ENCODE data around the gene ITM2C.

The ITM2C gene

DNA sequence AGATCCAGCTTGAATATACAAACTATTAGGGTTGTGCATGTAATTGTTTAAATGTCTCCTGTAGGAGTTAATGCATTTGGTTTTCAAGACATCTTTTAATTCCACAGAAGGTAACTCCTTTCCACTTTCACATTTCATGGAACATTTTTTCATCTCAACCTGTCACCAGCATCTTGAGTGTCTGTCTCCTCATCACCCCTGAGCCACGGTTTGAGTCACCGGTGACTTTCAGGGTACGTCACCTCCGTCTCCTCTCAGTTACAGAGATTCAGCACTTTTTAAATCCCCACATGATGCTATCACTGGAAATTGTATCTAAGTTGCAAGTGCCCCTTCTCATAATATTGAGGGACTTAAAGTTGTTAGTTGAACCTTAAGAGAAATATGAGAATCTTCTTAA is 35.0 kb downstream of the ITM2C start:
- TF ChIP-seq TEAD4 (IDR thresholded peaks at IDR 0.05) (no peak), ZBTB7A (IDR thresholded peaks at IDR 0.05; ENCODE audit: low read depth) (no peak), TCF12 (IDR thresholded peaks at IDR 0.05; ENCODE audit: low read depth) (no peak), TAF1 (IDR thresholded peaks at IDR 0.05; ENCODE audit: low read depth) (no peak), FOXM1 (IDR thresholded peaks at IDR 0.05; ENCODE audit: borderline replicate concordance, low read depth) (no peak), RAD21 (IDR thresholded peaks at IDR 0.05; ENCODE audit: low read depth) (no peak), CREB1 (IDR thresholded peaks at IDR 0.05; ENCODE audit: low read depth) (no peak), YY1 (IDR thresholded peaks at IDR 0.05; ENCODE audit: low read depth) (no peak)
- TF ChIP-seq, protein P1, sequence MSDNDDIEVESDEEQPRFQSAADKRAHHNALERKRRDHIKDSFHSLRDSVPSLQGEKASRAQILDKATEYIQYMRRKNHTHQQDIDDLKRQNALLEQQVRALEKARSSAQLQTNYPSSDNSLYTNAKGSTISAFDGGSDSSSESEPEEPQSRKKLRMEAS (IDR thresholded peaks at IDR 0.05): no peak
- TF ChIP-seq, protein P2, sequence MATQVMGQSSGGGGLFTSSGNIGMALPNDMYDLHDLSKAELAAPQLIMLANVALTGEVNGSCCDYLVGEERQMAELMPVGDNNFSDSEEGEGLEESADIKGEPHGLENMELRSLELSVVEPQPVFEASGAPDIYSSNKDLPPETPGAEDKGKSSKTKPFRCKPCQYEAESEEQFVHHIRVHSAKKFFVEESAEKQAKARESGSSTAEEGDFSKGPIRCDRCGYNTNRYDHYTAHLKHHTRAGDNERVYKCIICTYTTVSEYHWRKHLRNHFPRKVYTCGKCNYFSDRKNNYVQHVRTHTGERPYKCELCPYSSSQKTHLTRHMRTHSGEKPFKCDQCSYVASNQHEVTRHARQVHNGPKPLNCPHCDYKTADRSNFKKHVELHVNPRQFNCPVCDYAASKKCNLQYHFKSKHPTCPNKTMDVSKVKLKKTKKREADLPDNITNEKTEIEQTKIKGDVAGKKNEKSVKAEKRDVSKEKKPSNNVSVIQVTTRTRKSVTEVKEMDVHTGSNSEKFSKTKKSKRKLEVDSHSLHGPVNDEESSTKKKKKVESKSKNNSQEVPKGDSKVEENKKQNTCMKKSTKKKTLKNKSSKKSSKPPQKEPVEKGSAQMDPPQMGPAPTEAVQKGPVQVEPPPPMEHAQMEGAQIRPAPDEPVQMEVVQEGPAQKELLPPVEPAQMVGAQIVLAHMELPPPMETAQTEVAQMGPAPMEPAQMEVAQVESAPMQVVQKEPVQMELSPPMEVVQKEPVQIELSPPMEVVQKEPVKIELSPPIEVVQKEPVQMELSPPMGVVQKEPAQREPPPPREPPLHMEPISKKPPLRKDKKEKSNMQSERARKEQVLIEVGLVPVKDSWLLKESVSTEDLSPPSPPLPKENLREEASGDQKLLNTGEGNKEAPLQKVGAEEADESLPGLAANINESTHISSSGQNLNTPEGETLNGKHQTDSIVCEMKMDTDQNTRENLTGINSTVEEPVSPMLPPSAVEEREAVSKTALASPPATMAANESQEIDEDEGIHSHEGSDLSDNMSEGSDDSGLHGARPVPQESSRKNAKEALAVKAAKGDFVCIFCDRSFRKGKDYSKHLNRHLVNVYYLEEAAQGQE (IDR thresholded peaks at IDR 0.05; ENCODE audit: low read depth): no peak

DNA sequence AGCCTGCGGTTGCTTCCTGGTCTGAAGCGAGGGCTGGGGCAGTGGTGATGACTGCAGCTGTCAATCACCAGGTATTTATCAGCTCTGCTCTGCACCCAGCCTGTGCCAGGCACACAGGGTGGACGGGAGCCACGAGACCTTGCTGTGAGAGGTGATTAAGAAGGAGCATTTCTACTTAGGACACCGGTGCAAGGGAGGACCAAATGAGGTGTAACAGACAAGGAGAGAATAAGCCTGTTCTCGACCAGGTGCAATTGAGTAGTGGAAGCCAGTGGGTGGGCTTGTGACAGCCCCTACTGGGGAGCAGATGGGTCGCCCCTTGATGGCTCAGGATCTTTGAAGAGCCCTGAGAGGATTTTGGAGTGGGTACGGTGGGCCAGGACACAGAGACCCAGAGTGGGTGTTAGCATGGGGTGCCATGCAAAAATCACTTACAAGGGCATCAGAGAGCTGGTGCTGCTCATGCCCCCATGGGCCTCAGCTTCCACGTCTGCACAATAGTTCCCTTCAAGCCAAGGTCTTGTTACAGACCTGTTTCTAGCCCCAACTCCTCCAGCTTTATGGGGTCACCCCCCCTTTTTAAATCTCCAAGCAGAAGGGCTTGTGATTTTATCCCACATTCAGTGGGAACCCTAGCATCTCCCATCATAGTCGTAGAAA is 35.7 kb downstream of the ITM2C start:
- TF ChIP-seq, protein P3, sequence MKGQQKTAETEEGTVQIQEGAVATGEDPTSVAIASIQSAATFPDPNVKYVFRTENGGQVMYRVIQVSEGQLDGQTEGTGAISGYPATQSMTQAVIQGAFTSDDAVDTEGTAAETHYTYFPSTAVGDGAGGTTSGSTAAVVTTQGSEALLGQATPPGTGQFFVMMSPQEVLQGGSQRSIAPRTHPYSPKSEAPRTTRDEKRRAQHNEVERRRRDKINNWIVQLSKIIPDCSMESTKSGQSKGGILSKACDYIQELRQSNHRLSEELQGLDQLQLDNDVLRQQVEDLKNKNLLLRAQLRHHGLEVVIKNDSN (IDR thresholded peaks at IDR 0.05): no peak
- TF ChIP-seq YY1 (IDR thresholded peaks at IDR 0.05; ENCODE audit: low read depth): no peak
- TF ChIP-seq FOXM1 (IDR thresholded peaks at IDR 0.05; ENCODE audit: borderline replicate concordance, low read depth): no peak
- TF ChIP-seq, protein P1 (IDR thresholded peaks at IDR 0.05): no peak
- no peak for TF ChIP-seq EGR1 (IDR thresholded peaks at IDR 0.05)
- no peak for TF ChIP-seq CREB1 (IDR thresholded peaks at IDR 0.05; ENCODE audit: low read depth)
- TF ChIP-seq TEAD4 (IDR thresholded peaks at IDR 0.05): no peak
- TF ChIP-seq TAF1 (IDR thresholded peaks at IDR 0.05; ENCODE audit: low read depth): no peak
- TF ChIP-seq NFIC (IDR thresholded peaks at IDR 0.05): no peak
- TF ChIP-seq, protein P2 (IDR thresholded peaks at IDR 0.05; ENCODE audit: low read depth): no peak
- no peak for TF ChIP-seq CEBPB (IDR thresholded peaks at IDR 0.05)
- TF ChIP-seq EP300 (IDR thresholded peaks at IDR 0.05; ENCODE audit: borderline replicate concordance): no peak
- no peak for TF ChIP-seq RAD21 (IDR thresholded peaks at IDR 0.05; ENCODE audit: low read depth)

DNA sequence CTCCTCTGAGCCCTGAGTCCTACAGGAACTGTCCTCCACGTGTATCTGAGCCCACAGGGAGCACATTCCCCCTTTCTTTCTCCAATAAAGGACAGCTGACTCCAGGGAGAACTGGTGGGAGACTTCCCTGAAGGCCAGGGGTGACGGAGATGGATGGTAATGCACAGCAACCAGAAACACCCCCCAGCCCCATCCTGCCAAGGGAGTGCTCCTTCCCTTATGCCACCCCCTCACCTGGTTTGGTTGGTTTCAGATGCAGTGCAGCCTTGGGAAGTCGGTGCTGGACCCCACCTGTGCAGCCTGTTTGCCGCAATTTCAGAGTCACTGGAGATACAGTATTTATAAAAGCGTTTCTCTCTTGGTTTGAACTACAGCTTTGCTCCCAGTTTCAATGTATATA is 36.3 kb downstream of the ITM2C start:
- TF ChIP-seq TEAD4 (IDR thresholded peaks at IDR 0.05): no peak

DNA sequence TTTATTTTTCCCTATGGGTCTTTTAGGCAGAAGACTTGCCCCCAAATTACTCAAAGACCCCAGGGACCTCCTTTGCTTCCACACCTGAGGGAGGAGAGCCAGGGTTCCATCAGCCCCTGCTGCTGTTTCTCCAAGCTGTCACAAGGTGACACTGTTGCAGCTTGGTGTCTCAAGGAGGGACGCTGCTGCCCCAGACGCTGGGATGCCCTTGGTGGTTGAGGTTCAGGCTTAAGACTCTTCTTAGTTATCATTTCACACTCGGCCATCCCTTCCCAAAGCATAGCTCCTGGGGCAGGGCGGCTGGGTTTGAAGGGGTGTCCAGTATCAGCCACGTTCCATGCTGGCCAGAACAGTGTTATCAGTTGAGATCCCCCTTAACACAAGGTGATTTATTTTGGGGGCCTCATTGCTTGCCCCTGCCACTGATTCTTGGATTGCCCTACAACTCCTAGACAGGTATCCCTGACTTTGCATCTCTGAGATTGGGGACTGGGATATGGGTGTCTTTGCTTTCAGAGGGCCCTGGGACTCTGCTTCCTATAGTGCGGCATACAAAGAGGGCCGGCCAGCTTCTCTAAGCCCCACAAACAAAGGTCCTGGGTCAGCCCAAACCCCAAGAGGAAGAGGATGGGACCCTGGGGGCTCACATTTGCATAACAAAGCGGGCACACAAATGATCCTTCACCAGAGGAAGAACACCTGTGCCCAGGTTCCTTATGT is 37.6 kb downstream of the ITM2C start:
- TF ChIP-seq RAD21 (IDR thresholded peaks at IDR 0.05; ENCODE audit: low read depth) (peak; percentile 84), CEBPB (IDR thresholded peaks at IDR 0.05) (no peak)

DNA sequence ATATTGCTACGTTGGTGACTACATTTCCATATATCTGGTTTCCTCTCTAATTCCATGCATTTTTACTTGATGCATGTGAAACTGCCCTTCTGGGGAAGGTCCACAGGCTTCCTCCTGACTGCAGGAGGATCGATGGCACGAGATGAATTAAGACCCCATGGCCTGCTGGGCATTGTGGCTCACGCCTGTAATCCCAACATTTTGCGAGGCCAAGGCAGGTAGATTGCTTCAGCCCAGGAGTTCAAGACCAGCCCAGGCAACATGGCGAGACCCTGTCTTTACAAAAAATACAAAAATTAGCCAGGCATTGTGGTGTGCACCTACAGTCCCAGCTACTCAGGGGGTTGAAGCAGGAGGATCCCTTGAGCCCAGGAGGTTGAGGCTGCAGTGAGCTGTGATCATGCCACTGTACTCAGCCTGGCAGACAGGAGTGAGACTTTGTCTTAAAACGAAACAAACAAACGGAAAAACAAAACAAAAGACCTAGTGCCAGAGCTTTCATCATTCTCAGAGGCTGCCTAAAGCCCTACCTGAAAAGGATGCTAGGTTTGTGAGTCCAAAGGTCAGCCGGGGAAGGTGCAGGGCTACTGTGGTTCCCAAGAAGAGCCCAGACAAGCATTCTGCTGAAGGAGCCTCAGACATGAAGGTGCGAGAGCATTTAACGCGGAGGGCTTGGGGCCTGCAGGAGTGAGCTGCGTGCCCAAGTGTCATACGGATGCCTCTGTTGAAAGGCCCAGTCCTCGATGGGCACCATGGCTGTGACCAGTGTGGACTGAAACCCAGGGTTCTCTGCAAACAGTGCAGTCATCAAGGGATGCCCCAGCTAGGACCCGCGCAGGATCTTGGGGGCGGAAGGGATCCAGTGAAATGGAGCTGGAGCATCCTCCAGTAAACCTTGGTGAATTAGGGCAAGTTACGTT is 38.7 kb downstream of the ITM2C start:
- TF ChIP-seq YY1 (IDR thresholded peaks at IDR 0.05; ENCODE audit: low read depth) (no peak), FOXM1 (IDR thresholded peaks at IDR 0.05; ENCODE audit: borderline replicate concordance, low read depth) (no peak), TAF1 (IDR thresholded peaks at IDR 0.05; ENCODE audit: low read depth) (no peak), CEBPB (IDR thresholded peaks at IDR 0.05) (no peak), TCF12 (IDR thresholded peaks at IDR 0.05; ENCODE audit: low read depth) (no peak), CREB1 (IDR thresholded peaks at IDR 0.05; ENCODE audit: low read depth) (no peak), EP300 (IDR thresholded peaks at IDR 0.05; ENCODE audit: borderline replicate concordance) (no peak), EGR1 (IDR thresholded peaks at IDR 0.05) (no peak), RAD21 (IDR thresholded peaks at IDR 0.05; ENCODE audit: low read depth) (no peak), NFIC (IDR thresholded peaks at IDR 0.05) (no peak)
- TF ChIP-seq, protein P3 (IDR thresholded peaks at IDR 0.05): no peak
- TF ChIP-seq, protein P1 (IDR thresholded peaks at IDR 0.05): no peak
- TF ChIP-seq, protein P2 (IDR thresholded peaks at IDR 0.05; ENCODE audit: low read depth): no peak

Data from Ishikawa (cell line).